ENCODE results near the gene SORCS2.

SORCS2 gene

DNA sequence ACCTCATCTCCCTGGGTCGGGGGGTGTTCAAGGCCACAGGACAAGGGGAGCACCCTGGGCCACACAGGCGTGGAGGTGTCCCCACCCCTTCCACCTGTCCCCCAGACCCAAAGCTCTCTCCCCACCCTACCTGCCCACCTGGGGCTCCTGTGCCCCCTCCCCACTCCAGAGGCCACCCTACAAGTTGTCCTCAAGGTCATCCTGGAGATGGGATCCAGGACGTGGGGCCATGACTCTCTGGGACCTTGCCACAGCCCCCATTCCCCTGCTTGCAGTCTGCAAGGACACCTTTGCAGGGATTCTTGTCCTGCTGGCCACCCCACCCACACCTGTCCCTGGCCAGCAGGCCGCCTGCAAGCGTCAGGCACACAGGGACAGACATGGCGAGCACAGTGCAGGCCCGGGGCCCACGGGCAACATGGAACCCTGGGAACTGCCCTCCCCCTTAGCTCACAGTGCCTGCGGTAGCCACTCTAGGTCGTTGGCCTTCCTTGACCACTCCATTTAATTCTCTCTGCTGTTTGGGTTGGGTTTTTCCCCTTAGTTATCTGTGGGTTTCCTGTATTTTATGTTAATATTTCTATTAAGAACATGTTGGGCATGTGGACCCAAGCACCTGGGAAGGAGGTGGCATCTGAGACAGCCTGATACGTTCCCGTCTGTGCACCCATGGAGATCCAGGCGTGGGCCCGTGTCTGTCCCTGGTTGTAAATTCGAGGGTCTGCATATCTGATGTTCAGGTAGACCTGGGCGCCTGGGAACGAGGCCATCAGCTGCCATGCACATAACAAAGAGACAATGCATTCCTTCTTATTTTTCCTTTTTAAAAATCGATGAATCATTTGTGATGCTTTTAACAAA is 549.8 kb downstream of the SORCS2 start:
- H3K4me3 ChIP-seq (ENCODE audit: control insufficient read depth, low read depth, low read length) = no peak overlapping the region
- DNase-seq (ENCODE audit: low read depth) = no peak
- TF ChIP-seq, protein P1, sequence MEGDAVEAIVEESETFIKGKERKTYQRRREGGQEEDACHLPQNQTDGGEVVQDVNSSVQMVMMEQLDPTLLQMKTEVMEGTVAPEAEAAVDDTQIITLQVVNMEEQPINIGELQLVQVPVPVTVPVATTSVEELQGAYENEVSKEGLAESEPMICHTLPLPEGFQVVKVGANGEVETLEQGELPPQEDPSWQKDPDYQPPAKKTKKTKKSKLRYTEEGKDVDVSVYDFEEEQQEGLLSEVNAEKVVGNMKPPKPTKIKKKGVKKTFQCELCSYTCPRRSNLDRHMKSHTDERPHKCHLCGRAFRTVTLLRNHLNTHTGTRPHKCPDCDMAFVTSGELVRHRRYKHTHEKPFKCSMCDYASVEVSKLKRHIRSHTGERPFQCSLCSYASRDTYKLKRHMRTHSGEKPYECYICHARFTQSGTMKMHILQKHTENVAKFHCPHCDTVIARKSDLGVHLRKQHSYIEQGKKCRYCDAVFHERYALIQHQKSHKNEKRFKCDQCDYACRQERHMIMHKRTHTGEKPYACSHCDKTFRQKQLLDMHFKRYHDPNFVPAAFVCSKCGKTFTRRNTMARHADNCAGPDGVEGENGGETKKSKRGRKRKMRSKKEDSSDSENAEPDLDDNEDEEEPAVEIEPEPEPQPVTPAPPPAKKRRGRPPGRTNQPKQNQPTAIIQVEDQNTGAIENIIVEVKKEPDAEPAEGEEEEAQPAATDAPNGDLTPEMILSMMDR (IDR thresholded peaks at IDR 0.05; ENCODE audit: control insufficient read depth, insufficient read depth, low read depth, low read length, missing control alignments) = no peak

DNA sequence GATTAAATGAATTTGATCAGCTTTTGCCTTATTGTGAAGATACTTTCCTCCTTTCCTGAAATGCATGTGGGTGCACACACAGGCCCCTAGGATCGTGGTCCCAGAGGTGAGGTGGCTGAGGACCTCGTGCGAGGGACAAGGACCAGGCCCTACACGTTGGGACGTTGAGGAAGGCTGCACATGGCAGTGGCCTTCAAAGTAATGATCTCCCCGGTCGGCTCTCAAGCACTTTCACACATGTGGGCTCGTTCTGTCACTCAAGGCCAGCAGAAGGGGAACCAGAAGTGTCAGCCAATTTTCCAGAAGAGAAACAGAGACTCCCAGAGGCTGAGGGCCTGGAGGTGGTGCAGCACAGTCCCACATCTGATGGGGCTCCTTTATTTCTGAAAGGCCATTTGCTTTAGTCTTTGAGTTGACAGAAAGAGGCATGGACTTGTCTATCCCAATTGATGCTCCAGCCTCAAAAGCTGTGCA is 550.5 kb downstream of the SORCS2 start:
- DNase-seq (ENCODE audit: low read depth) = no peak
- no peak overlapping the region for H3K4me3 ChIP-seq (ENCODE audit: control insufficient read depth, low read depth, low read length)
- TF ChIP-seq, protein P1 (IDR thresholded peaks at IDR 0.05; ENCODE audit: control insufficient read depth, insufficient read depth, low read depth, low read length, missing control alignments) = no peak

DNA sequence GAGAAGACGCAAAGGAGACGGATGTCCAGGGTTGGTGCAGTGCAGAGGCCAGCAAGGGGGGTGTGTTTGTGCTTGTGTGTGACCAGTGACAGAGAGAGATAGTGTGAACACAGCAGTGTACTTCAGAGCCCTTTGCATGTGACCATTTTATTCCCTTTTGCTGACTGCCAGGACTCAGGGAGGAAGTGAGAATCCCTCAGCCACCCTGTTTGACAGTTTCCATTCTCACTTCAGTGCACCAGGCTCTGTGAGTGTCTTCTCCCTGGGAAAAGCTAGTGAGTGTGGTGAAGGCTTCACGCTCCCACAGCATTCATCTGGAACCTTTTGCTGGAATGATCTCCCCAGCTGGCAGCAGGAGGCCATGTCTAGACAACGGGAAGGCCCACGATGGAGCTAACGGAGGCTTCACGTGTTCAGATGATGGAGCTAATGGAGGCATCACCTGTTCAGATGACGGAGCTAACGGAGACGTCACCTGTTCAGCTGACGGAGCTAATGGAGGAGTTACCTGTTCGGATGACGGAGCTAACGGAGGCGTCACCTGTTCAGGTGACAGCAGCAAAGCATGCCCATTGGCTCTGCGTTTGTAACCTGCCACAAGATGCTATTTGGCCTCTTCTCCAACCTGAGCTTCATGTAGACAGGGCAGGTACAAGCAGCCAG is 551.9 kb downstream of the SORCS2 start:
- no peak for DNase-seq (ENCODE audit: low read depth)
- TF ChIP-seq, protein P1 (IDR thresholded peaks at IDR 0.05; ENCODE audit: control insufficient read depth, insufficient read depth, low read depth, low read length, missing control alignments) = no peak
- no peak overlapping the region for H3K4me3 ChIP-seq (ENCODE audit: control insufficient read depth, low read depth, low read length)

DNA sequence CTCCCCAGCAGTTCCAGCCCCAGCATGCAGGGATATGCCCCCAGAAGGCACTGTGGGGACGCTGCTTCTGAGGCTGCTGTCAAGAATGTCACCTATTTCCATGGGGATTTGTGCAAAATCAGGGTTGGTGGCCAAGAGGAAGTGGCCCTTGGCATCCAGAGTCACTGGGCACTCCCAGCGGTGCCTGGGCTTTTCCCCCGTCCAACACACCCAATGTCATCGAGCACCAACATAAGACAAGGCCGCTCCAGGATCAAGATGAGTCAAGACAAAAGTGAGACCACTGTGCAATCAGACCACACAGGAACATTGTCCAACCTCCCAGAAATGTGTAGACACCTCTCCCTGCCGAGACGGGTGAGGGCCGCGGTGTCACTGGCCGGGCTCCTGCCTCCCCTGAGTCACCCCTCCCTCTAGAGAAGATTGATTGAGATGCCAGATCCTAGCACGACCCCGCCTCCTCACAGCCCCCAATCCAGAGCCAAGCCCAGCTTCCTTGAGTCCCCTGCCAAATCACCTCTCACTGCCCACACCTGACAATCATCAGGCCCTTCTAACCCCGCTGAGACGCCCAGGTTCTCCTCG is 553.1 kb downstream of the SORCS2 start:
- no peak for DNase-seq (ENCODE audit: low read depth)
- TF ChIP-seq, protein P1 (IDR thresholded peaks at IDR 0.05; ENCODE audit: control insufficient read depth, insufficient read depth, low read depth, low read length, missing control alignments) = no peak
- H3K4me3 ChIP-seq (ENCODE audit: control insufficient read depth, low read depth, low read length) = no peak overlapping the region

DNA sequence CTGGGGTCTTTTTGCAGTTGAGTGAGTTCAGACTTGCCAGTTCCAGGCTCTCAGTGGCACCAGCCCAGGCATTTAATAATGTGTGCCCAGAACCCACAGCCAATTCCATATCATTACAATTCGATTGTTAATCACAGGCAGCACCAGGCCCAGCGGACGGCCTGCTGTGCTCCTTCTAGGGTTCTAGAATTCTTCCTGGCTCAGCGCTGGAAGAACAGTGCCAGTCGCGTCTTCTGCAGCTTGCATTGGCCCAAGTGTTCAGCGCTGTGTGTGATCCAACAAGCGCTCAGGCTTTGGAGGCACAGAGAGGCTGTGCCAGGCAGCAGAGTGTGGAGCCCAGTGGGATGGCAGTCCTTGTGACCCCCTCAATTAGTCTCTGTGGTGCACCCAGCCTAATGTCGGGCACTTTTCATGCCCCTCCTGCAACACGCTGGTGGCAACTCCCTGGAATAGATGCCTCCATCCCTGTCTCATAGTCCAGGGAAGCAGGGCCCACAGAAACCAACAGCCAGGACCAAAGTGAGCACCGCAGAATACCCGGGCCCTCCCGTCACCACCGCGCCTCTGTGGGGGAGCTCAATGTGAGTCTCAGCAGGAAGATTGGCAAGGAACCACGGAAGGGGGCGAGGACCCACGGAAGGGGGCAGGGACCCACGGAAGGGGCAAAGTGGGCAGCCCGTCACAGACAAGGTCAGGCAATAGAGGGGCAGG is 554.2 kb downstream of the SORCS2 start:
- no peak overlapping the region for H3K4me3 ChIP-seq (ENCODE audit: control insufficient read depth, low read depth, low read length)
- TF ChIP-seq, protein P1 (IDR thresholded peaks at IDR 0.05; ENCODE audit: control insufficient read depth, insufficient read depth, low read depth, low read length, missing control alignments) = no peak
- DNase-seq (ENCODE audit: low read depth) = no peak

DNA sequence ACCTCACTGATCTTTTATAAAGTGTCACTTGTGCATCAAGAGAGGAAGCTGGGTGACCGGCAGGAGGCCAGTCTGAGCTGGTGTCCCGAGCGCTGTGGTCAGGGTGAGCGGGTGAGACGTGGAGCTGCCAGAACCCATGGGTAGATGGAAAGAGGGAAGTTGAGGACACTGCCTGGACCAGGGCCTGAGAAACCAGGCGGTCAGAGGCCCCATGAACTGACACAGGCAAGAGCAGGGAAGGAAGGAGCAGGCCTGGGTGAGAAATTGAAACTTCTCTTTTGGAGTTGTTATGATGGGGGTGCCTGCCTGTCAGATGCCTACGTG is 554.7 kb downstream of the SORCS2 start:
- DNase-seq (ENCODE audit: low read depth) = no peak
- no peak overlapping the region for H3K4me3 ChIP-seq (ENCODE audit: control insufficient read depth, low read depth, low read length)
- TF ChIP-seq, protein P1 (IDR thresholded peaks at IDR 0.05; ENCODE audit: control insufficient read depth, insufficient read depth, low read depth, low read length, missing control alignments) = no peak
